ENCODE measurements around the gene UCP1.
"Not testable (repeated sequence)": the region's sequence is repeated elsewhere in the genome, so short reads cannot be mapped to it uniquely, and the experiment has no call there.

UCP1 gene

DNA sequence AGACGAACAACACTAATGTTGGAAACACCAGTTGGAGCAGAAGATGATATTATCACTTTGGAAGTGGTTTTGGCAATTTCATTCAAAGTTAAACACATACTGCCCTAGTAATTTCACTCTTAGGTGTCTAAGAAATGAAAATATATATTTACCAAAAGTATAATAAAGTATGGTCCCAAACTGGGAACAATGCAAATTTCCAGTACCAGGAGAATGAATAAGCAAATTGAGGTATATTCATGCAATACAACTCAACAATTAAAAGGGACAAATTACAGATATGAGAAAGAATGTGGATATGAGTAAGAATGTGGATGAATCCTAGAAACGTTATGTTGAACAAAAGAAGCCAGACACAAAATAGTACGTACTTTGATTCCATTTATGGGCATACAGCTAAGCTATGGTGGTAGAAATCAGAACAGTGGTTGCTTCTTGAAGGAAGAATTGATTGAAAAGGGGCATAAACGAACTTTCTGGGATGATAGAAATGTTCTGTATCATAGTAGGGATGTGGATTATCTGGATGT is 34.7 kb downstream of the UCP1 start:
- no peak for DNase-seq

- no peak for DNase-seq
Measured at GRCh38 chr4:140529434-140529833, 39.3 kb downstream of the UCP1 start.

DNA sequence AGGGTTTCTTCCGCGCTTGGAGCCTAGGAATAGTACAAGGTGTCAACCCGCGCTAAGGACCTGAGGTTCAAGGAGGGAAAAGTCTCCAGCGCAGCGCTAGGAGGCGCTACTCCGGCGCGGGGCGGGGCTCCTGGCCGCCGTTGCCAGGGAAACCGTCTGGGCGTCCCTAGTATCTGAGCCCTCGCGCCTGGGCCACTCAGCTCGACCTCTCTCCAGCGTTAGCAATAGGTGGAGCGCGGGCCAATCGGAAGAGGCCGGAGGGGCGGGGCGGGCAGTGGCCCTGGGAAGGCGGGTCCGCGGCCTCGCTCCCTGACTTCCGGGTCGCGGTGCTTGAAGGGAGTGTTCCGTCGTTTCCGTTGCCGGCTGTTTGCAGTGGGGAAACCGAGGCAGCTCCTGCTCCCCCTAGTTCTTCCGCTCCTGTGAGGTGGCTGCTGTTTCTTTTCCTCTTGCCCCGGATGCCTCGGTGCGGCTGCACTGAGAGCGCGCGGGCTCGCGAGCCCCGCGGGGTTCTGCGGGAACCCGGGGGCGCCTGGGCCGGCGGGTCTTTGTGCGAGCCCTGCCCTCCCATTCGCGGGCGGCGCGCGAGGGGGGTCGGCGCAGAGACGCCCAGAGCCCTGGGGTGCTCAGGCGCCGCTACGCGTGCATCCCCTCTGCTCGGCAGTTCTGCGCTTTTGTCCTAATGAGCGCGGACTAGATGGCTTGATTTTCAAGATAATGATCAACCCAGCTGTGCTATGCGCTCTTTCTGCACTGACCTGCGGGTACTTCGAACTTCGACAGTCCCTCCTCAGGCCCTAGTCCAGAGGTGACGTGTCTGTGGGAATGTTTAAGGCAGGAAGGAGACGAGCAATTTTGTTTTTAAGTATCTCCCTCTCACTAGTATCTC is 44.7 kb downstream of the UCP1 start, which contains the start of gene ELMOD2:
TSS of gene ELMOD2 (plus strand) at position 312 of the 886 bp plus-strand sequence. CDS start 1,261 bp downstream, outside the sequence.
- peak; percentile 60 for DNase-seq

DNA sequence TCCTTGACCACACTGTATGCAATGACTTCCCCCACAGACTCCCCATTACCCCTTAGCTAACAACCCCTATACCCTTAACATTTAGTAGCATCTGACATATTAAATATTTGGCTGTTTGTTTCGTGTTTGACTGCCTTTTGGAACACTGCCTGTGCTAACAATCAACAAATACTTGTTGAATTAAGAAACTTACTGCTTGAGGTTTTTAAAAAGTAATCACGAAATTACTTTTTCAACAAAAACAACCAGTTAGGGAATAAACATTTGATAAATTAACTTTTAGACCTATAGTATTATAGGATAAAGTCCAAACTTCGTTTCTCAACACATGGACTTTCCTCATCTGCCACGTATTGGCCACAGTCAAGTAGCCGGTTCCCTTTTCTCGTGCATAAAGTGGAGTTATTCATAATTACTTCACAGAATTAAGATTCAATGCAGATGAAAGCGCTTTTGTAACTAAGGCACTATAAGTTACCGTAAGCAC is 45.3 kb downstream of the UCP1 start:
- DNase-seq = no peak

- DNase-seq = no peak
Measured at GRCh38 chr4:140515423-140515822, 53.3 kb downstream of the UCP1 start.

DNA sequence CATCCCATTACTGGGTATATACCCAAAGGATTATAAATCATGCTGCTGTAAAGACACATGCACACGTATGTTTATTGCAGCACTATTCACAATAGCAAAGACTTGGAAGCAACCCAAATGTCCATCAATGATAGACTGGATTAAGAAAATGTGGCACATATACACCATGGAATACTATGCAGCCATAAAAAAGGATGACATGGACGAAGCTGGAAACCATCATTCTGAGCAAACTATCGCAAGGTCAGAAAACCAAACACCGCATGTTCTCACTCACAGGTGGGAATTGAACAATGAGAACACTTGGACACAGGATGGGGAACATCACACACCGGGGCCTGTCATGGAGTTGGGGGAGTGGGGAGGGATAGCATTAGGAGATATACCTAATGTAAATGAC is 55.0 kb downstream of the UCP1 start:
- DNase-seq = not testable (repeated sequence)

All from NCI-H2081 treated with DMSO at 0.1 percent for 48 hours (cell line).